ENCODE results near the gene TGFBR2. TPM values are rescaled to one million over a fixed set of nuclear protein-coding genes. Genes with fewer than 3 reads are reported as not detected.

The TGFBR2 gene
- total RNA-seq, 6 donors from 2014 or later, result 82.8 to 385 (median 285) TPM

- 87 to 97% methylated on average over 3 to 4 of the region's 4 CpGs for WGBS, 2 donors
Observed at GRCh38 chr3:30728143-30728542, 121.7 kb downstream of the TGFBR2 start.

GRCh38 chr3:30729512-30729911 lies 123.1 kb downstream of the TGFBR2 start:
- H3K9me3 ChIP-seq, result no peaks in the 10 kb centered on the region
- H3K36me3 ChIP-seq, result no peaks in the 10 kb centered on the region
- H3K27me3 ChIP-seq, result no peaks in the 10 kb centered on the region
- no peak overlapping the region for H3K4me3 ChIP-seq
- no peak overlapping the region for H3K27ac ChIP-seq
- DNase-seq, result no peak
- no peak for ATAC-seq (ENCODE audit: low FRiP score in 2 of 2)
- WGBS, 2 donors, result 78 to 87% methylated on average over 2 of the region's 2 CpGs
- H3K4me1 ChIP-seq, result no peaks in the 10 kb centered on the region
- TF ChIP-seq POLR2AphosphoS5 (IDR thresholded peaks at IDR 0.05), result no peak
- TF ChIP-seq POLR2A (IDR thresholded peaks at IDR 0.05), result no peak
- TF ChIP-seq CTCF (IDR thresholded peaks at IDR 0.05), result no peak
- TF ChIP-seq EP300 (IDR thresholded peaks at IDR 0.05), result no peak

More at GRCh38 chr3:30728143-30728542, 121.7 kb downstream of the TGFBR2 start:
- no peaks in the 10 kb centered on the region for H3K4me1 ChIP-seq
- no peak overlapping the region for H3K27ac ChIP-seq
- no peaks in the 10 kb centered on the region for H3K27me3 ChIP-seq
- H3K36me3 ChIP-seq, result no peaks in the 10 kb centered on the region
- DNase-seq (no peak), ATAC-seq (ENCODE audit: low FRiP score in 2 of 2) (no peak)
- H3K9me3 ChIP-seq, result no peaks in the 10 kb centered on the region
- no peak overlapping the region for H3K4me3 ChIP-seq
- TF ChIP-seq EP300 (IDR thresholded peaks at IDR 0.05), result no peak
- TF ChIP-seq CTCF (IDR thresholded peaks at IDR 0.05), result no peak
- TF ChIP-seq POLR2AphosphoS5 (IDR thresholded peaks at IDR 0.05), result no peak
- no peak for TF ChIP-seq POLR2A (IDR thresholded peaks at IDR 0.05)

DNA sequence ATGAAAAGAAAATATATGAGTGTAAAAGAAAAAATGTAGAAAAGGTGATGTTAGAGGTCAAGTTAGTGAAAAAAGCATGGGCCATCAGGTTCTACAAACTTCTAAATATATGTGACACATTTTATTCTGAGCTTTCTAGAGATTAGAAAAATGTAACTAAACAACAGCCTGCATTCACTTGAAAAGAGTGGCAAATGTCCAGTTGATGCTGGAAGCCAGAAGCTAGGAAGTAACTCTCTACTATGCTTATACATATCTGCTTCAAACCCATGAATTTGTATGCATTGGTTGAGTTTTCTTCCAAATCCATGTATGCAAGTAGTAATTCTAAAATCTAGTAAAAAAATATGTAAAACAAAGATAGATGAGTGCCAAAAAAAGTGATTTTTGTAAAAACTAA lies 123.5 kb downstream of the TGFBR2 start:
- no peak for ATAC-seq (ENCODE audit: low FRiP score in 2 of 2)
- DNase-seq, result no peak
- no peaks in the 10 kb centered on the region for H3K36me3 ChIP-seq
- H3K27ac ChIP-seq, result no peak overlapping the region
- H3K4me1 ChIP-seq, result no peaks in the 10 kb centered on the region
- H3K9me3 ChIP-seq, result no peaks in the 10 kb centered on the region
- H3K4me3 ChIP-seq, result no peak overlapping the region
- TF ChIP-seq POLR2A (IDR thresholded peaks at IDR 0.05) (no peak), CTCF (IDR thresholded peaks at IDR 0.05) (no peak), POLR2AphosphoS5 (IDR thresholded peaks at IDR 0.05) (no peak), EP300 (IDR thresholded peaks at IDR 0.05) (no peak)
- no peaks in the 10 kb centered on the region for H3K27me3 ChIP-seq

DNA sequence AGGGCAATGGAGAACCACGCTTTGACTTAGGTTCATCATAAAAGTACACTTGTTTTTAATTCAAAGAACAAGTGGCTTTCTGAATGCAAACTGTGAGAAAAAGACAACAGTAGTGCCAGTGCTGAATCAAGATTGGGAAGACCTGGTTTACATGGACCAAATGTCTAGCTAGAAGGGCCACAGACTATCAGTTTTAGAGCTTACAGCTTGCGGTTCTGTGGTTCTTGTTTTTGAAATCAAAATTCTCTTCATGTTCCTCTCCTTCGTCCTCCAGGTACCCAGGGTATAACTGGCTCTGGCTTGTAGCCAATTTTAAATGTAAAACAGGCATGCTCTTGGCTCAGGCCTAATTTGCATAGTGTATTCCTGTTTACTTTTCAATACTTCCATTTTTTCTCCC lies 124.6 kb downstream of the TGFBR2 start:
- no peaks in the 10 kb centered on the region for H3K4me1 ChIP-seq
- no peaks in the 10 kb centered on the region for H3K36me3 ChIP-seq
- TF ChIP-seq EP300 (IDR thresholded peaks at IDR 0.05), result no peak
- no peak for TF ChIP-seq CTCF (IDR thresholded peaks at IDR 0.05)
- no peak for TF ChIP-seq POLR2A (IDR thresholded peaks at IDR 0.05)
- DNase-seq (no peak), ATAC-seq (ENCODE audit: low FRiP score in 2 of 2) (no peak)
- H3K9me3 ChIP-seq, result no peaks in the 10 kb centered on the region
- 82 to 86% methylated on average over 3 of the region's 3 CpGs for WGBS, 2 donors
- H3K27ac ChIP-seq, result no peak overlapping the region
- H3K27me3 ChIP-seq, result no peaks in the 10 kb centered on the region
- no peak overlapping the region for H3K4me3 ChIP-seq

GRCh38 chr3:30733209-30733608 lies 126.8 kb downstream of the TGFBR2 start:
- ATAC-seq (ENCODE audit: low FRiP score in 2 of 2), result no peak
- Histone ChIP-seq H3K27me3 (no peaks in the 10 kb centered on the region), H3K36me3 (no peaks in the 10 kb centered on the region), H3K4me1 (no peaks in the 10 kb centered on the region), H3K4me3 (no peak overlapping the region), H3K27ac (no peak overlapping the region), H3K9me3 (no peaks in the 10 kb centered on the region)
- 78 to 86% methylated on average over 1 of the region's 1 CpG for WGBS, 2 donors
- no peak for DNase-seq
- TF ChIP-seq POLR2AphosphoS5 (IDR thresholded peaks at IDR 0.05) (no peak), EP300 (IDR thresholded peaks at IDR 0.05) (no peak), CTCF (IDR thresholded peaks at IDR 0.05) (no peak), POLR2A (IDR thresholded peaks at IDR 0.05) (no peak)
